BJ (cell line): ENCODE data around the gene FLYWCH2. TPM values are rescaled to one million over a fixed set of nuclear protein-coding genes. Genes with fewer than 3 reads are reported as not detected.
A peak's percentile ranks its signal among the peaks of the same experiment; 100 is the strongest.

Experiments used
- CTCF ChIA-PET: fragments of 350-600 bp; formaldehyde crosslinking; extraction: SDS; loops from one replicate; lab custom pipeline; 2021; ENCODE audit warnings: antibody characterized with exemption, inconsistent platforms; lab: Yijun Ruan, JAX
- POLR2A ChIA-PET: fragments of 300-600 bp; sonication (Branson Sonifier 250); formaldehyde crosslinking; extraction: SDS; loops from one replicate; lab custom pipeline; 2021; ENCODE audit warnings: antibody characterized with exemption; lab: Charles Lee
- DNase-seq: peaks from one replicate; pipeline ENCODE4 v3.0.0-alpha.2; 2011; ENCODE audit warnings: low read depth
- H3K27me3 ChIP-seq: 2 replicates; pipeline ENCODE4 v1.6.0; 2011; ENCODE audit warnings: low read length; ENCODE audit not compliant: control insufficient read depth, insufficient read depth
- H3K36me3 ChIP-seq: 2 replicates; pipeline ENCODE4 v1.5.1; 2011; ENCODE audit warnings: low read length; ENCODE audit not compliant: control insufficient read depth, insufficient read depth
- H3K4me3 ChIP-seq: 2 replicates; pipeline ENCODE4 v1.5.1; 2011; ENCODE audit warnings: low read depth, mild to moderate bottlenecking, control low read depth, low read length
- CTCF ChIP-seq: IDR thresholded peaks from 2 replicates; pipeline ENCODE4 v1.5.1; 2011; ENCODE audit warnings: low read depth, mild to moderate bottlenecking, control low read depth, inconsistent platforms, low read length, moderate library complexity; ENCODE audit not compliant: insufficient read depth
- polyA plus RNA-seq: library from polyadenylated mRNA; depleted of rRNA; stranded (reverse); fragments of >200 nt; gene quantifications from 2 replicates; pipeline ENCODE4 v1.2.3, GENCODE V29; 2011

The FLYWCH2 gene
- polyA plus RNA-seq, 1 experiment: 39.9 TPM

- no peak for DNase-seq
- POLR2A ChIA-PET: no interaction called here
- peaks cover 10% of the 10 kb centered on the region for H3K27me3 ChIP-seq
- no peak for TF ChIP-seq CTCF
- H3K4me3 ChIP-seq: no peak overlapping the region
- H3K36me3 ChIP-seq: no peaks in the 10 kb centered on the region
- CTCF ChIA-PET: interaction anchor here (1.1 to 1.4 kb wide), 3 partner anchors 15 to 23 kb away, joined by 4 to 8 read pairs (median 5); no protein-coding TSS in a partner anchor
These were observed 22.0 kb upstream of the FLYWCH2 start for GRCh38 chr16:2860826-2861567.

- CTCF ChIA-PET: interaction anchor here (10.8 kb wide), 1 partner anchor 26 kb away, joined by 201 read pairs; no protein-coding TSS in a partner anchor
- no peaks in the 10 kb centered on the region for H3K27me3 ChIP-seq
These were observed 17.4 kb upstream of the FLYWCH2 start for GRCh38 chr16:2865651-2866050.

GRCh38 chr16:2866431-2866830 lies 16.6 kb upstream of the FLYWCH2 start:
- Histone ChIP-seq H3K36me3 (no peaks in the 10 kb centered on the region), H3K27me3 (no peaks in the 10 kb centered on the region), H3K4me3 (no peak overlapping the region)
- POLR2A ChIA-PET: no interaction called here
- TF ChIP-seq CTCF: no peak
- no peak for DNase-seq
- CTCF ChIA-PET: interaction anchor here (1.0 to 10.8 kb wide), 2 partner anchors 27 to 53 kb away, joined by 4 to 201 read pairs; no protein-coding TSS in a partner anchor

More at GRCh38 chr16:2865651-2866050, 17.4 kb upstream of the FLYWCH2 start:
- POLR2A ChIA-PET: no interaction called here
- no peak for TF ChIP-seq CTCF
- no peak overlapping the region for H3K4me3 ChIP-seq
- DNase-seq: no peak
- no peaks in the 10 kb centered on the region for H3K36me3 ChIP-seq

- peak overlapping the region; percentile 63 for H3K4me3 ChIP-seq
- ChIA-PET POLR2A (no interaction called here), CTCF (interaction anchor here (0.6 to 10.8 kb wide), 25 partner anchors 10 to 218 kb away, joined by 3 to 201 read pairs (median 5); partner anchors contain the start of genes FLYWCH1 and FLYWCH2)
- H3K27me3 ChIP-seq: no peaks in the 10 kb centered on the region
- TF ChIP-seq CTCF: no peak
- no peaks in the 10 kb centered on the region for H3K36me3 ChIP-seq
- no peak for DNase-seq
These were observed 15.4 kb upstream of the FLYWCH2 start for GRCh38 chr16:2867661-2867986.

- CTCF ChIA-PET: interaction anchor here (0.6 to 10.8 kb wide), 29 partner anchors 10 to 219 kb away, joined by 3 to 201 read pairs (median 5); partner anchors contain the start of genes FLYWCH1 and FLYWCH2
- POLR2A ChIA-PET: interaction anchor here (0.6 kb wide), 1 partner anchor 96 kb away, joined by 3 read pairs; the partner anchor contains the start of gene KREMEN2
- no peaks in the 10 kb centered on the region for H3K36me3 ChIP-seq
- DNase-seq: peak; percentile 64
- peak; percentile 98 for TF ChIP-seq CTCF
- H3K4me3 ChIP-seq: peak overlapping the region; percentile 63
- no peaks in the 10 kb centered on the region for H3K27me3 ChIP-seq
These were observed 14.8 kb upstream of the FLYWCH2 start for GRCh38 chr16:2867987-2868789.
